T-helper 17 cell (primary cell): ENCODE results near the gene SPG11. TPM values are rescaled to one million over a fixed set of nuclear protein-coding genes. Genes with fewer than 3 reads are reported as not detected.
"Not testable (repeated sequence)": the region's sequence is repeated elsewhere in the genome, so short reads cannot be mapped to it uniquely, and the experiment has no call there.

Source experiments
- ATAC-seq: fragments of 150-1000 bp; cut with Tn5 transposase; 2 replicates; pipeline ENCODE4 v1.10.0; 2021; ENCODE audit warnings: mild to moderate bottlenecking, moderate library complexity
- DNase-seq, 3 donors: peaks; one replicate each; pipeline versions ENCODE4 v3.0.0 to v3.0.0-alpha.2; 2020 to 2021
- H3K9me3 ChIP-seq: one replicate; pipeline ENCODE4 v1.7.0; 2013; ENCODE audit warnings: low read length, mild to moderate bottlenecking; ENCODE audit not compliant: control insufficient read depth, poor library complexity, severe bottlenecking
- H3K27ac Mint-ChIP-seq: one replicate; pipeline ENCODE4 v1.8.0; 2022; ENCODE audit warnings: mild to moderate bottlenecking, moderate library complexity, mixed read lengths
- H3K27me3 Mint-ChIP-seq: one replicate; pipeline ENCODE4 v1.8.0; 2022; ENCODE audit warnings: mixed read lengths
- H3K36me3 Mint-ChIP-seq: one replicate; pipeline ENCODE4 v1.8.0; 2022; ENCODE audit warnings: low read depth, mixed read lengths
- H3K4me1 Mint-ChIP-seq: one replicate; pipeline ENCODE4 v1.8.0; 2022; ENCODE audit warnings: mild to moderate bottlenecking, mixed read lengths
- H3K4me3 Mint-ChIP-seq: one replicate; pipeline ENCODE4 v1.8.0; 2022; ENCODE audit warnings: mild to moderate bottlenecking, moderate library complexity, mixed read lengths
- total RNA-seq, 4 donors: library from RNA in 2 of 4; stranded (reverse) in 2 of 4; gene quantifications; one replicate each; pipeline ENCODE4 v1.2.3 and lab custom pipeline; 2022 to 2026

Gene SPG11
- total RNA-seq, 2 donors from 2014 or later: 71.0 to 76.4 TPM

DNA sequence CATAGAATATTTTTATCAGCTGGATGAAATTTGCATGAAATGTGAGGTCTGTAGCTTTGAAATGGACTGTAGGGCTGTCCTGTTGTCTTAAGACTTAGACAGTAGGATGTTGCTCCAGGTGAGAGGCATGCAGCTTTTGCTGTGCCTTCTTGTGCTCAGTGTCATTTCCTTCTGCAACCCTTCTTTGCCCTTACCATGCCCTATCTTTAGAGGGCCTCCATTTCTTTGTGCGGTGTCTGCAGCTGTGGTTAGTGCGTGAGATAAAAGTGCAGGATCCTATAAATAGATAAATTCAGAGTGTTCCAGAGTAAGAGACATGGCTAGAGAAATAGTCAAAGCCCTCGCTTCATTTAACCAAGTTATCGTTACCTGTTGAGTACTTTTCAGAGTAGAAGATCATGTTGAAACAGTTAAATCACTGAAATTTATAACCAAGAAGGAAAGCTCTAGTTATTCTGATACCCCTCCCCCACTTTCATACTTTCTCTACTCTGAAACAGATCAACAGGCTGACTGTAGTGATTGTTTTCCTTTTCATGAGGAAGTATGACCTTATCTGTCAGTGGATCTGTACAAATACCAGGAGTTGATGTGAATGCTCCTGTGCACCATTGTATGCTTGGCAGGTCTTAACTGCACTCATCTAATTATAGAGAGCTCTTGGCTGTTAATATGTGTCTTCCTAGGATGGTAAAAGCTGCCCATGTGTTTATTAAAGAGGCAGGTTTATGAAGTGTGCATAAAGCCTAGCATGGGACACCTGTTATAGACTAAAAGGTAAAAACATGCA, 108.3 kb downstream of the SPG11 start:
- H3K27me3 Mint-ChIP-seq: no peaks in the 10 kb centered on the region
- H3K36me3 Mint-ChIP-seq: peaks cover 8% of the 10 kb centered on the region
- H3K27ac Mint-ChIP-seq: peak overlapping the region; percentile 77
- no peak for DNase-seq
- peak; percentile 39 for ATAC-seq
- peak overlapping the region; percentile 21 for H3K4me3 Mint-ChIP-seq
- peaks cover 26% of the 10 kb centered on the region for H3K4me1 Mint-ChIP-seq
- no peaks in the 10 kb centered on the region for H3K9me3 ChIP-seq

DNA sequence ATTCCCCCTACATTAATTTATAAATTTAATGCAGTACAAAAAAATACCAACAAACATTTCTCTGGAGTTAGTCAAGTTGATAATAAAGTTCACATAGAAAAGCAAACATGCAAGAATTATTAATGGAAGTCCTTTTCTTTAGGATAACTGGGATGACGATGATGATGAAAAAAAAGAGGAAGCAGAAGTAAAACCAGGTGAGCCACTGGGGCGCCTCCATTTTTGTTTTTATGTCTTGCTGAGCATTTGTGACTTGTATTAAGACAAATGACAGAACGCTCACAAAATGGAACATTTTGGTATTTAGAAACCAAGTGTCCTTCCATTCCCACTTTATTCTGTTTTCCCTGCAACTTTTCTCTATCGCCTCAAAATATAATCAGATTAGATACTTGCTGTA, 112.7 kb downstream of the SPG11 start:
- DNase-seq: no peak
- Mint-ChIP-seq H3K4me1 (peaks cover 34% of the 10 kb centered on the region), H3K27ac (peak overlapping the region; percentile 69)

DNA sequence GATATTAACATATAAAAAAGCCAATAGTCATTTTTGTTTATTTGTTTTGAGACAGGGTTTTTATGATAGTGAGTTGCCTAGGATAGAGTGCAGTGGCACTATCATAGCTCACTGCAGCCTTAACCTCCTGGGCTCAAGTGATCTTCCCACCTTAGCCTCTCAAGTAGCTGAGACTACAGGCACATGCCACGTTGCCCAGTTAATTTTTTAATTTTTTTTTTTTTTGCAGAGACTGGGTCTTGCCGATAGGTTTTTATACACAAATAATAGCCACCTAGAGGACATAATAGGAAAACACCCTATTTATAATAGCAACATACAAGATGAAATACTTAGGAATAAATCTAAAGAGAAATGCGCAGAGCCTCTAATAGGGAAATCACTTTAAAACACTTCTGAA, 113.2 kb downstream of the SPG11 start:
- peak; percentile 60 for ATAC-seq
- no peaks in the 10 kb centered on the region for H3K9me3 ChIP-seq
- Mint-ChIP-seq H3K36me3 (no peaks in the 10 kb centered on the region), H3K27ac (peak overlapping the region; percentile 69), H3K4me3 (no peak overlapping the region), H3K27me3 (no peaks in the 10 kb centered on the region), H3K4me1 (peaks cover 30% of the 10 kb centered on the region)
- no peak for DNase-seq

More for the DNA sequence above, 112.7 kb downstream of the SPG11 start:
- Mint-ChIP-seq H3K27me3 (no peaks in the 10 kb centered on the region), H3K4me3 (no peak overlapping the region), H3K36me3 (no peaks in the 10 kb centered on the region)
- no peak for ATAC-seq
- no peaks in the 10 kb centered on the region for H3K9me3 ChIP-seq

DNA sequence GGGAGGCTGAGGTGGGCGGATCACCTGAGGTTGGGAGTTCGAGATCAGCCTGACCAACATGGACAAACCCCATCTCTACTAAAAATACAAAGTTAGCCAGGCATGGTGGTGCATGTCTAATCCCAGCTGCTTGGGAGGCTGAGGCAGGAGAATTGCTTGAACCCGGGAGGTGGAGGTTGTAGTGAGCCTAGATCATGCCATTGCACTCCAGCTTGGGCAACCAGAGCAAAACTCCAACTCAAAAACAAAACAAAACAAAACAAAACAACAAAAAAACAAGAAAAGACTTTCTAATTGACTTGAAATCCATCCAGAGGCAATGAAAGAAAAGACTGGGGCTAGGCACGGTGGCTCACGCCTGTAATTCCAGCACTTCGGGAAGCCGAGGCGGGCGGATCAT, 114.3 kb downstream of the SPG11 start:
- ATAC-seq, H3K36me3 Mint-ChIP-seq, H3K27me3 Mint-ChIP-seq, H3K9me3 ChIP-seq, DNase-seq: not testable (repeated sequence)
- Mint-ChIP-seq H3K4me3 (peak overlapping the region; percentile 66), H3K4me1 (peaks cover 25% of the 10 kb centered on the region), H3K27ac (peak overlapping the region; percentile 69)

DNA sequence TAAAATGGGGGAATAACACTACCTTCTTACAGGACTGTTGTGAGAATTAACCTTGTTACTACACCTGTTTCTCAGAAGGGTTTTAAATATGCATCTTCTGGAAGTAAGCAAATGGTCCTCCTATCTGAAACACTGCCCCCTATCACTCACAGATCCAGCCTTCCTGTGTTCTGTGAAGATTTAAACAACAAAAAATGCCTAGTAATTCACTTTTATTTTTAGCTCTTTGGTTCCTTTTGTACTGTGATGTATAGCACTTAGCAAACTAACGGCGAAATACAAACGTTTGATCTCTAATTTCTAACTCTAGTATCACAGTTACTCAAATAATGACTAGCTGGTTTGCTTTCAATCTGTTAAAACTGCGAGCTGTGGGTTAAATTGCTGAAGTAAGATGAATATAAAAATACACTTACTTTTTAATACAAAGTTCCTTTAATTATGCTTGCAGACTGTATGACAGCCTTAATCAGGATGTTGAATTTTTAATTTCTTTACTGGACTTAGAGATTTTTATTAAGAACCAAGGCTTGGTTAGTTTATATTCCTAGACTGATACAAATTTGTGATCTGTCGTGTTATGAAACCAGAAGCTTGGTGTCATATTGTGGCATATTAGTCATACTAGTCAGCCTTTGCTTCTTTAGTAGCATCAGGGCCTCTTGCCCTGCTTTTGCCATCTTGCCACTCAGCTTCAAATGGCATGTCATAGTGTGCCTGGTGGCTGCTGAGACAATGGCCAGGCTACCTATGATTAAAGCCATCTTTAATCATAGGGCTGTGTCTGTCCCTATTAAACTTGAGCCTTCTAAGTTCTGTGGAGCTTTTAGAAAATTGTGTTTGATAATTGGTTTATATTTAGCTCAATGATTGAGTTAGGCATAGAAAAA, 117.3 kb downstream of the SPG11 start:
- no peak for DNase-seq
- H3K9me3 ChIP-seq: no peaks in the 10 kb centered on the region
- peaks cover 39% of the 10 kb centered on the region for H3K4me1 Mint-ChIP-seq
- H3K27ac Mint-ChIP-seq: peak overlapping the region; percentile 76
- ATAC-seq: peak; percentile 70
- no peaks in the 10 kb centered on the region for H3K27me3 Mint-ChIP-seq
- H3K4me3 Mint-ChIP-seq: peak overlapping the region; percentile 41
- H3K36me3 Mint-ChIP-seq: peaks cover 3% of the 10 kb centered on the region

DNA sequence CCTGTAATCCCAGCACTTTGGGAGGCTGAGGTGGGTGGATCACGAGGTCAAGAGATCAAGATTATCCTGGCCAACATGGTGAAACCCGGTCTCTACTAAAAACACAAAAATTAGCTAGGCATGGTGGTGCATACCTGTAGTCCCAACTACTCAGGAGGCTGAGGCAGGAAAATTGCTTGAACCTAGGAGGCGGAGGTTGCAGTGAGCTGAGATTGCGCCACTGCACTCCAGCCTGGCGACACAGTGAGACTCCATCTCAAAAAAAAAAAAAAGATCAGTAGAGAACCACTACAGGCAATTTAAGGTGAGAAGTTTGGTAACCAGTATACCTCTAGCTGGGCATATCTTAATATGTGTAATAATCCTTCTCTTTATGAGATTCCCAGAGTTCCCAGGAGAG, 118.7 kb downstream of the SPG11 start:
- H3K27ac Mint-ChIP-seq, H3K27me3 Mint-ChIP-seq, H3K4me3 Mint-ChIP-seq, ATAC-seq, H3K9me3 ChIP-seq, H3K36me3 Mint-ChIP-seq, DNase-seq: not testable (repeated sequence)
- peaks cover 38% of the 10 kb centered on the region for H3K4me1 Mint-ChIP-seq

DNA sequence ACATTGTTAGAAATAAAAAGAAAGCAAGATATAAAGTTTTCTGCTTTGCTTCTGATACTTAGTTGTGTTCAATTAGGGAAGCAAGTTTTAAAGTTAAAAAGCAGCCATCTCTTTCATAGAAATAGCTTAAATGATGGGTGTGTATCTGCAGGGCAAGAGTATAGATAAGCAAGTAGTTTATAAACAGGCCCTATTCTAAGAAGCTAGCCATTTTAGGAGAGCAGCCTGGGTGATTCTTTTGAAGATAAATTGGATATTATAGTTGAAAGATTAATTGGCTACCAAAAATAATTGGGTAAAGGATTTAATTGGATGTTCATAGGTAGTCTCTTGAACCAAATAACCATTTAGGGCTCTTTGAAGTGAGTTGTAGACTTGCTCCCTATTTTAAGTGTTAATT, 120.9 kb downstream of the SPG11 start:
- Mint-ChIP-seq H3K4me3 (no peak overlapping the region), H3K27ac (peak overlapping the region; percentile 79), H3K36me3 (peaks cover 3% of the 10 kb centered on the region), H3K27me3 (no peaks in the 10 kb centered on the region), H3K4me1 (peaks cover 43% of the 10 kb centered on the region)
- no peak for DNase-seq
- no peak for ATAC-seq
- H3K9me3 ChIP-seq: no peaks in the 10 kb centered on the region

DNA sequence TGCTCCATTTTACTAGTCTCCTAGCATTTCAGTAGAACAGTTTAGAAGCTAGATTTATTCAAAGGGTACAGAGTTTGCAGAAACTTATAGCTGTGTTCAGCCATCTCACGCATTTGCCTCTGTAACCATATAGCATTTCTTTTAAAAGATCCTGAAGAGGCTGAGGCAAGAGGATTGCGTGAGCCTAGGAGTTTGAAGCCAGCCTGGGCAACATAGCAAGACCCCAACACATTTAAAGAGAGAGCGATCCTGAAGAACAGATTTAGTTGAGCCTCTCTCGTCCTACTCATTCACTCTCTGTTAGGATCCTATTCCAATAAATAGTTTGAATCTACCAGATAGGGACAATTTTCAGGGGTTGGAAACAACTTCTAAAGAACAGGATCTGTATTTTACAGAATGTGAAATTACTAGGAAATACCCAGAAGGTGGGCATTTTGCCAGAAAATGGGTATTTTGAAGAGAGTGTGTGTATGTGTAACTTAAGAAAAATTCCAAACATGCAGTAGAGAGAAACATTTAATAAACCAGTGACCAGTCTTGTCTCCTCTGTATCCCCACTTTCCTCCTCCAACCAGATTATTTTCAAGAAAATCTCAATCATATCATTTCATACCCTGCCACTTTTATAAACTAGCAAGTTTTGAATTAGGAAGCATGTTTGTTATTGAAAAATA, 122.0 kb downstream of the SPG11 start:
- peaks cover 39% of the 10 kb centered on the region for H3K4me1 Mint-ChIP-seq
- no peaks in the 10 kb centered on the region for H3K27me3 Mint-ChIP-seq
- H3K4me3 Mint-ChIP-seq: peak overlapping the region; percentile 50
- ATAC-seq (no peak), DNase-seq (no peak)
- H3K9me3 ChIP-seq: no peaks in the 10 kb centered on the region
- H3K27ac Mint-ChIP-seq: peak overlapping the region; percentile 49
- peaks cover 6% of the 10 kb centered on the region for H3K36me3 Mint-ChIP-seq

DNA sequence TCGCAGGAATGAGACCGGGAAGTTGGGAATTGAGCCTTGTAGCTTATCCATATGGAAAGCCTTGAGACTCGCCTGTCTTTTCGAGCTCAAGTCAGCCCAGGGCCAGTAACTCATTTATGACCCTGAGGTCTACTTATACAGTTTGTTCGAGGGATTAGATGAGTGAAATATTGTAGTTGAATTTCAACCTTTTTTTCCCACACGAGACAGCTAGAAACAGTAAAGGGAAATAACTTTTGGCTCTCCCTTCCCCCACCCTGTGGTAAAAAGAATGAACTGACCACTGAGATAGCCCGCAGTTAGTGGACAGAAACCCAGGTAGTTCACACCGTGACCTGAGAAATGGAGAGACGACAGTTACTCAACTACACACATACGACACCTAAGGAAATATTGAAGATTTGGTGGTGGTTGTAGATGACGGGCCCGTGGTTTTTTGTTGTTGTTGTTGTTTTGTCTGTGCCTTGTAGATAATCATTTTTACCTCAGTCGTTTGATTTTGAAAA, 125.7 kb downstream of the SPG11 start:
- H3K27ac Mint-ChIP-seq: peak overlapping the region; percentile 93
- no peak for ATAC-seq
- peaks cover 32% of the 10 kb centered on the region for H3K4me1 Mint-ChIP-seq
- DNase-seq: no peak
- peaks cover 3% of the 10 kb centered on the region for H3K36me3 Mint-ChIP-seq
- H3K4me3 Mint-ChIP-seq: peak overlapping the region; percentile 95
- no peaks in the 10 kb centered on the region for H3K27me3 Mint-ChIP-seq
- H3K9me3 ChIP-seq: no peaks in the 10 kb centered on the region

DNA sequence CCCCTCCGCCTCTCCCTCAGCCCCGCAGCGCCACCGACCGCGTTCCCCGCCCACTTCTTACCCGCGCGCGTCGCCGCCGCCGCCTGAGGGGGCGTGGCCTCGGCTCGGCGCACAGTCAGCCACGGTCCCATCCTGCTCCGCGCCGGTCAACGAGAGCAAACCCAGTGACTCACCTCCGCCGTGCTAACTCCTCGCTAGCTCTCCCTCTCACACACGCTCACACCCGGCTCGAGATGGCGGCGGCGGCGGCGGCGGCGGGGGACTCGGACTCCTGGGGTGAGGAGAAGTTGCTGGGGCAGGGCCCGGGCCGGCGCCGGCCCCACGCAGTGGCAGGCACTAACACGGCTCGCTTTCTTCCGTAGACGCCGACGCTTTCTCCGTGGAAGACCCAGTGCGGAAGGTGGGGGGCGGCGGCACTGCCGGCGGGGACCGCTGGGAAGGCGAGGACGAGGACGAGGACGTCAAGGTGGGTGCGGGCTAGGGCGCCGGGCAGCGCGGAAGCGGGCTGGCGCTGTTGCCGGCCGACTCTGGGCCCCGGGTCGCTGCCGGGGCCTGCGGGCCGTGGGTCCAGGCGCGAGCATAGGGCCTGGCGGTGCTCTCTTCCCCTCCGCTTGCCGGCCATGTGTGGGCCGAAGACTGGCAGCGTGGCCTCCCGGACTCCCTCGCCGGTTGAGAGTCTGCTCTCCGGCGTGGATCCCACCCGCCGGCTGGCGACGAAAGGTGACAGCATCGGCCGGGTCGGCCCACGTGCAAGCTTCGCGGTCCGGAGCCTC, 126.3 kb downstream of the SPG11 start, which contains the start of gene EIF3J:
TSS of gene EIF3J (plus strand) at position 186 of the 773 bp plus-strand sequence. CDS start at position 234, 48 bp downstream.
- Mint-ChIP-seq H3K27me3 (no peaks in the 10 kb centered on the region), H3K36me3 (peaks cover 3% of the 10 kb centered on the region), H3K27ac (peak within 1 kb of the TSS; percentile 93), H3K4me1 (peaks cover 29% of the 10 kb centered on the region), H3K4me3 (peak within 1 kb of the TSS; percentile 95)
- peak; percentile 92 for ATAC-seq
- H3K9me3 ChIP-seq: no peaks in the 10 kb centered on the region
- peak; percentile 93 to 96 (median 94) for DNase-seq

DNA sequence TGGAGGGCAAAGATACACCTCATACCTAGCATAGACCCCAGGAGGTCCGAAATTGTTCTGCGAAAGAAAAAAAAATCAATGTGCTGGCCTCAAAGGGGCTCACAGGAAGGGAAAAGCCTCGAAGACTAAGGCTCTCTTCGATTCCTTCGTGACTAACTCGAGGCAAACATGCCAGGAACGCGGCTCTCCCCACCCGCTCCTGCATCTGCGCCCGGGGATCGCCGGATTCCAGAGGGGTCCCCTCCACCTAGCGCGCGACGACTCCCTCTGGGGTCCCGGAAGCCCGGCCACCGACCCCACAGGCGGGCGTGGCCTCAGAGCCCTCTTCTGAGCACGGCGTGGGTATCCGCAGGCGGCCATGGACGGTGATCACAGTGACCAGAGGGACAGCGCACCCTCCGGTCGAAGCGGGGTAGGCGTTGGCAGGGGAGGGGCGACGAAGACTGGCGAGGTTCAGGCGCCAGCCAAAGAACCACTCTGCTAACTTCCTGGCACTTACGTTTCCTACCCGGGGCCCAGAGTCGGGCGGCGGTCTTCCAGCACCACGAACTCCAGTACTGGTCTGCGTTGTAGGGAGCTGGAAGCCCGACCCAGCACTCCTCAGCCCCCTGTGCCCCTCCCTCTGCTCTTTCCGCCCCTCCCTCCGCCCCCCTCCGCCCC, 127.0 kb downstream of the SPG11 start:
- peaks cover 3% of the 10 kb centered on the region for H3K36me3 Mint-ChIP-seq
- H3K9me3 ChIP-seq: no peaks in the 10 kb centered on the region
- ATAC-seq (peak; percentile 63), DNase-seq (no peak)
- H3K27me3 Mint-ChIP-seq: no peaks in the 10 kb centered on the region
- H3K4me1 Mint-ChIP-seq: peaks cover 29% of the 10 kb centered on the region
- H3K27ac Mint-ChIP-seq: peak overlapping the region; percentile 93
- H3K4me3 Mint-ChIP-seq: peak overlapping the region; percentile 95
